Measurements from ENCODE around the gene FAM187B.

FAM187B gene

DNA sequence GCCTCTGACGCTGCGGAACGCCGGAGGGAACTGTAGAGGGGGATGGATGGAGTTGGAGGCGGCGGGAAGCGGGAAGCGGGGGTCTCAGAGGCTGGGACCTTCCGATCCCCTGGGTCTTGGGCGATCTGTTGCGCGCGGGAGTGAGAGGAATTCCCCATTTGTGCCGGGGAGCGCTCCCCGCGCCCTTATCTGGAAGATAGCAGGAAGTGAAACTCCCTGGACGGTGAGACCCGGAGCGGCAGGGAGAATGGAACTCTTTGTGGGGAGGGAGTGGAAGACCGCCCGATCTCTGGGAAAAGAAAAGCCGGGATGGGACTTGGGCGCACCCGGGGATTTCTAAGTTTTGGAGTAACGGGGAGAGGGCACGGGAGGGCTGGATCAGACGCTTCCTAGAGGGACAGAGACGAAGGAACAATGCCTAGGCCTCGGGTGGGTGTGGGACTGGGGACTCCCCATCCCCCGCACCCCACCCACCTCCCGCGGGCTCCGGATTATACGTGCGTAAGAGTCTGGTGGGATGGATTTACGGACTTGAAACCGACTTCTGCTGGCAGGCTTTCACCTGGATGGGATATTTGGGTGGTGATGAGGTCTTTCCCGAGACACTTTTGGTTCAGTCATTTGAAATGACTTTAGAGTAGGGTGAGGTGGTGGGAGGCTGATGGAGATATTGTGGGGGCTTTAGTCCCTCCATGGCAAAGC is 20.8 kb upstream of the FAM187B start (continued):
- TF ChIP-seq FEZF1 (tag by site-specific recombination; IDR thresholded peaks at IDR 0.05), result no peak
- TF ChIP-seq ZNF776 (tag by site-specific recombination; IDR thresholded peaks at IDR 0.05; ENCODE audit: borderline replicate concordance), result no peak
- no peak for TF ChIP-seq ZNF132 (tag by site-specific recombination; IDR thresholded peaks at IDR 0.05; ENCODE audit: borderline replicate concordance)
- TF ChIP-seq ZNF302 (tag by site-specific recombination; IDR thresholded peaks at IDR 0.05; ENCODE audit: low read depth), result no peak
- TF ChIP-seq ZNF121 (tag by site-specific recombination; IDR thresholded peaks at IDR 0.05), result no peak; the same call in 1 of the 2 replicates
- TF ChIP-seq, protein P1, sequence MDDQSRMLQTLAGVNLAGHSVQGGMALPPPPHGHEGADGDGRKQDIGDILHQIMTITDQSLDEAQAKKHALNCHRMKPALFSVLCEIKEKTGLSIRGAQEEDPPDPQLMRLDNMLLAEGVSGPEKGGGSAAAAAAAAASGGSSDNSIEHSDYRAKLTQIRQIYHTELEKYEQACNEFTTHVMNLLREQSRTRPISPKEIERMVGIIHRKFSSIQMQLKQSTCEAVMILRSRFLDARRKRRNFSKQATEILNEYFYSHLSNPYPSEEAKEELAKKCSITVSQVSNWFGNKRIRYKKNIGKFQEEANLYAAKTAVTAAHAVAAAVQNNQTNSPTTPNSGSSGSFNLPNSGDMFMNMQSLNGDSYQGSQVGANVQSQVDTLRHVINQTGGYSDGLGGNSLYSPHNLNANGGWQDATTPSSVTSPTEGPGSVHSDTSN (CRISPR knock-in tag; IDR thresholded peaks at IDR 0.05), result no peak
- peak; percentile 93 for TF ChIP-seq SCRT2 (tag by site-specific recombination; IDR thresholded peaks at IDR 0.05)
- no peak for TF ChIP-seq ZNF621 (tag by site-specific recombination; IDR thresholded peaks at IDR 0.05)
- no peak for TF ChIP-seq HOXC10 (CRISPR knock-in tag; IDR thresholded peaks at IDR 0.05)
- no peak for TF ChIP-seq ZNF157 (tag by site-specific recombination; IDR thresholded peaks at IDR 0.05)
- peak; percentile 63 for TF ChIP-seq ZNF341 (tag by site-specific recombination; IDR thresholded peaks at IDR 0.05; ENCODE audit: low read depth)
- no peak for TF ChIP-seq ZNF837 (tag by site-specific recombination; IDR thresholded peaks at IDR 0.05)
- TF ChIP-seq, protein P2, sequence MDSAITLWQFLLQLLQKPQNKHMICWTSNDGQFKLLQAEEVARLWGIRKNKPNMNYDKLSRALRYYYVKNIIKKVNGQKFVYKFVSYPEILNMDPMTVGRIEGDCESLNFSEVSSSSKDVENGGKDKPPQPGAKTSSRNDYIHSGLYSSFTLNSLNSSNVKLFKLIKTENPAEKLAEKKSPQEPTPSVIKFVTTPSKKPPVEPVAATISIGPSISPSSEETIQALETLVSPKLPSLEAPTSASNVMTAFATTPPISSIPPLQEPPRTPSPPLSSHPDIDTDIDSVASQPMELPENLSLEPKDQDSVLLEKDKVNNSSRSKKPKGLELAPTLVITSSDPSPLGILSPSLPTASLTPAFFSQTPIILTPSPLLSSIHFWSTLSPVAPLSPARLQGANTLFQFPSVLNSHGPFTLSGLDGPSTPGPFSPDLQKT (IDR thresholded peaks at IDR 0.05; ENCODE audit: borderline replicate concordance, low read depth, low read length), result no peak
- TF ChIP-seq BCL11B (tag by site-specific recombination; IDR thresholded peaks at IDR 0.05; ENCODE audit: low read depth), result no peak
- TF ChIP-seq, protein P3, sequence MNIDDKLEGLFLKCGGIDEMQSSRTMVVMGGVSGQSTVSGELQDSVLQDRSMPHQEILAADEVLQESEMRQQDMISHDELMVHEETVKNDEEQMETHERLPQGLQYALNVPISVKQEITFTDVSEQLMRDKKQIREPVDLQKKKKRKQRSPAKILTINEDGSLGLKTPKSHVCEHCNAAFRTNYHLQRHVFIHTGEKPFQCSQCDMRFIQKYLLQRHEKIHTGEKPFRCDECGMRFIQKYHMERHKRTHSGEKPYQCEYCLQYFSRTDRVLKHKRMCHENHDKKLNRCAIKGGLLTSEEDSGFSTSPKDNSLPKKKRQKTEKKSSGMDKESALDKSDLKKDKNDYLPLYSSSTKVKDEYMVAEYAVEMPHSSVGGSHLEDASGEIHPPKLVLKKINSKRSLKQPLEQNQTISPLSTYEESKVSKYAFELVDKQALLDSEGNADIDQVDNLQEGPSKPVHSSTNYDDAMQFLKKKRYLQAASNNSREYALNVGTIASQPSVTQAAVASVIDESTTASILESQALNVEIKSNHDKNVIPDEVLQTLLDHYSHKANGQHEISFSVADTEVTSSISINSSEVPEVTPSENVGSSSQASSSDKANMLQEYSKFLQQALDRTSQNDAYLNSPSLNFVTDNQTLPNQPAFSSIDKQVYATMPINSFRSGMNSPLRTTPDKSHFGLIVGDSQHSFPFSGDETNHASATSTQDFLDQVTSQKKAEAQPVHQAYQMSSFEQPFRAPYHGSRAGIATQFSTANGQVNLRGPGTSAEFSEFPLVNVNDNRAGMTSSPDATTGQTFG (tag by site-specific recombination; IDR thresholded peaks at IDR 0.05; ENCODE audit: borderline replicate concordance), result no peak
- no peak for TF ChIP-seq ZBTB8A (tag by site-specific recombination; IDR thresholded peaks at IDR 0.05)
- no peak for TF ChIP-seq ZNF311 (tag by site-specific recombination; IDR thresholded peaks at IDR 0.05; ENCODE audit: borderline replicate concordance)
- 0 out of 2 replicates have a peak, but pooled peaks have one; percentile 33 for TF ChIP-seq ZNF777 (tag by site-specific recombination; IDR thresholded peaks at IDR 0.05; ENCODE audit: borderline replicate concordance)
- TF ChIP-seq HOXA7 (CRISPR knock-in tag; IDR thresholded peaks at IDR 0.05; ENCODE audit: borderline replicate concordance), result no peak
- TF ChIP-seq ZBTB7A (tag by site-specific recombination; IDR thresholded peaks at IDR 0.05; ENCODE audit: low read depth), result no peak; the same call in 1 of the 2 replicates
- TF ChIP-seq SP3 (tag by site-specific recombination; IDR thresholded peaks at IDR 0.05), result no peak
- no peak for TF ChIP-seq ZNF174 (tag by site-specific recombination; IDR thresholded peaks at IDR 0.05)
- TF ChIP-seq ZNF211 (tag by site-specific recombination; IDR thresholded peaks at IDR 0.05; ENCODE audit: low read depth), result no peak
- no peak for TF ChIP-seq ZNF155 (tag by site-specific recombination; IDR thresholded peaks at IDR 0.05)
- 0 out of 2 replicates have a peak, but pooled peaks have one; percentile 2 for TF ChIP-seq RBAK (tag by site-specific recombination; IDR thresholded peaks at IDR 0.05)
- TF ChIP-seq ZFP3 (tag by site-specific recombination; IDR thresholded peaks at IDR 0.05; ENCODE audit: low read depth), result no peak
- no peak for TF ChIP-seq SP2 (tag by site-specific recombination; IDR thresholded peaks at IDR 0.05)
- no peak for TF ChIP-seq ZEB2 (tag by site-specific recombination; IDR thresholded peaks at IDR 0.05)
- TF ChIP-seq ZBTB1 (tag by site-specific recombination; IDR thresholded peaks at IDR 0.05), result no peak
- no peak for TF ChIP-seq TRIM28 (IDR thresholded peaks at IDR 0.05; ENCODE audit: borderline replicate concordance, low read length)
- no peak for TF ChIP-seq ZNF404 (tag by site-specific recombination; IDR thresholded peaks at IDR 0.05)
- TF ChIP-seq MZF1 (tag by site-specific recombination; IDR thresholded peaks at IDR 0.05; ENCODE audit: borderline replicate concordance), result no peak; the same call in 1 of the 2 replicates
- peak; percentile 91 for TF ChIP-seq EGR2 (tag by site-specific recombination; IDR thresholded peaks at IDR 0.05; ENCODE audit: low read depth)
- TF ChIP-seq MYNN (tag by site-specific recombination; IDR thresholded peaks at IDR 0.05; ENCODE audit: borderline replicate concordance), result no peak
- TF ChIP-seq ZNF514 (tag by site-specific recombination; IDR thresholded peaks at IDR 0.05), result no peak
